ENCODE measurements around the gene MALRD1.

DNA sequence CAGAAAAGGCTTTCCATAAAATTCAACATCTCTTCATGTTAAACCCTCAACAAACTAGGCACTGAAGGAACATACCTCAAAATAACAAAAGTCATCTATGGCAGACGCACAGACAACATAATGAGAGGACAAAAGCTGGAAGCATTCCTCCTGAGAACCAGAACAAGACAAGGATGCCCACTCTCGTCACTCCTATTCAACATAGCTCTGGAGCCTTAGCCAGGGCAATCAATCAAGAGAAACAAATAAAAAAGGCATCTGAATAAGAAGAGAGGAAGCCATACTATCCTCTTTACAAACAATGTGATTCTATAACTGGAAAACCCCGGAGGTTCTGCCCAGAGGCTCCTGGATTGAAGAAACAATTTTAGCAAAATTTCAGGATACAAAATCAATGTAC lies 251.0 kb downstream of the MALRD1 start:
- TF ChIP-seq POLR2A (IDR thresholded peaks at IDR 0.05; ENCODE audit: low read depth, low read length) (no peak), POLR2AphosphoS5 (IDR thresholded peaks at IDR 0.05; ENCODE audit: low read depth, low read length) (no peak), TAF1 (IDR thresholded peaks at IDR 0.05; ENCODE audit: low read depth, low read length) (no peak), SPI1 (IDR thresholded peaks at IDR 0.05; ENCODE audit: low read depth, low read length) (no peak), PAX5 (IDR thresholded peaks at IDR 0.05; ENCODE audit: insufficient read depth, low read length, severe bottlenecking) (no peak), POU2F2 (IDR thresholded peaks at IDR 0.05; ENCODE audit: low read depth, low read length) (no peak)

All from GM12891 (cell line).